GM12878 (cell line): ENCODE measurements around the gene RAB3A. TPM values are rescaled to one million over a fixed set of nuclear protein-coding genes. Genes with fewer than 3 reads are reported as not detected.
A peak's percentile ranks its signal among the peaks of the same experiment; 100 is the strongest.

Source experiments
- ATAC-seq: fragments of 200-7000 bp; cut with Tn5 transposase; 3 replicates; pipeline ENCODE4 v1.9.1; 2020; ENCODE audit warnings: mild to moderate bottlenecking, moderate library complexity
- BruUV-seq: library from RNA; stranded (reverse); fragments of 400-500 nt; replicated peaks from 2 replicates; lab custom pipeline; 2021; lab: Mats Ljungman, UMichigan
- CTCF ChIA-PET: fragments of 300-600 bp; sonication (Branson Sonifier 250); formaldehyde crosslinking; extraction: SDS; loops from one replicate; lab custom pipeline; 2021; ENCODE audit warnings: inconsistent platforms; lab: Yijun Ruan, JAX
- POLR2A ChIA-PET: fragments of 350-600 bp; formaldehyde crosslinking; extraction: SDS; loops from one replicate; lab custom pipeline; 2021; ENCODE audit warnings: inconsistent platforms; lab: Charles Lee
- RAD21 ChIA-PET: fragments of 300-600 bp; sonication (Branson Sonifier 250); formaldehyde crosslinking; loops from one replicate; lab custom pipeline; 2023; ENCODE audit warnings: antibody characterized with exemption; ENCODE audit not compliant: unreplicated experiment; lab: Charles Lee
- SMC1A ChIA-PET: fragments of 300-600 bp; sonication (Branson Sonifier 250); formaldehyde crosslinking; loops from one replicate; lab custom pipeline; 2023; ENCODE audit not compliant: unreplicated experiment, uncharacterized antibody; lab: Charles Lee
- DNase-seq: peaks from one replicate; pipeline ENCODE4 v3.0.0-alpha.2; 2011; ENCODE audit warnings: low read depth, low spot score
- FAIRE-seq: peaks from 3 replicates; lab custom pipeline; 2011; peaks lifted over from hg19 to GRCh38; lab: Jason Lieb, UNC
- H2AFZ ChIP-seq: 2 replicates; pipeline ENCODE4 v1.6.0; 2011; ENCODE audit warnings: low read depth, low read length, control low read depth; ENCODE audit not compliant: control insufficient read depth
- H3K27ac ChIP-seq: 2 replicates; pipeline ENCODE4 v1.5.1; 2011; ENCODE audit warnings: control low read depth; ENCODE audit not compliant: control insufficient read depth, insufficient read depth
- H3K27me3 ChIP-seq, 2 experiments: replicated peaks in 1 of 2; 2 replicates each; pipeline versions ENCODE4 v1.6.0 to v1.6.1; 2011; ENCODE audit warnings: low read length in 1 of 2; ENCODE audit not compliant: control insufficient read depth in 2 of 2, insufficient read depth in 2 of 2
- H3K36me3 ChIP-seq, 2 experiments: 2 replicates each; pipeline ENCODE4 v1.5.1; 2011; ENCODE audit warnings: low read length in 1 of 2; ENCODE audit not compliant: control insufficient read depth in 2 of 2, insufficient read depth in 2 of 2
- H3K4me1 ChIP-seq: 2 replicates; pipeline ENCODE4 v1.6.1; 2011; ENCODE audit warnings: mild to moderate bottlenecking, low read length, moderate library complexity, mixed read lengths; ENCODE audit not compliant: control insufficient read depth, insufficient read depth
- H3K4me2 ChIP-seq: 2 replicates; pipeline ENCODE4 v1.6.0; 2011; ENCODE audit warnings: control low read depth; ENCODE audit not compliant: control insufficient read depth, insufficient read depth
- H3K4me3 ChIP-seq: fragments of 200-600 bp; sonication (generic); 2 replicates; pipeline ENCODE4 v1.5.1; 2016
- H3K79me2 ChIP-seq: 2 replicates; pipeline ENCODE4 v1.6.0; 2011; ENCODE audit warnings: low read length; ENCODE audit not compliant: control insufficient read depth, insufficient read depth
- H3K9ac ChIP-seq: 2 replicates; pipeline ENCODE4 v1.8.0; 2011; ENCODE audit warnings: low read length, control low read depth, mixed read lengths; ENCODE audit not compliant: control insufficient read depth, insufficient read depth
- H3K9me3 ChIP-seq: replicated peaks from 3 replicates; pipeline ENCODE4 v1.5.1; 2011; ENCODE audit warnings: mild to moderate bottlenecking, low read length; ENCODE audit not compliant: control insufficient read depth, insufficient read depth
- H4K20me1 ChIP-seq: 2 replicates; pipeline ENCODE4 v1.6.0; 2011; ENCODE audit not compliant: control insufficient read depth, insufficient read depth
- ATF7 ChIP-seq: fragments of 450-650 bp; IDR thresholded peaks from 2 replicates; pipeline ENCODE4 v1.6.1; 2016; ENCODE audit warnings: low read depth, mild to moderate bottlenecking
- BACH1 ChIP-seq: fragments of 450-650 bp; IDR thresholded peaks from 2 replicates; pipeline ENCODE4 v1.6.1; 2017; ENCODE audit warnings: mild to moderate bottlenecking, borderline replicate concordance
- BHLHE40 ChIP-seq, 2 experiments: fragments of 450-650 bp in 1 of 2; IDR thresholded peaks; 2 replicates each; pipeline ENCODE4 v1.6.1; 2011 to 2017; ENCODE audit warnings: low read depth in 2 of 2, borderline replicate concordance in 1 of 2, improper control_type of control experiment in 1 of 2, low read length in 1 of 2, mild to moderate bottlenecking in 1 of 2
- CHD2 ChIP-seq: IDR thresholded peaks from 2 replicates; pipeline ENCODE4 v1.6.1; 2011; ENCODE audit warnings: low read depth, low read length, improper control_type of control experiment, borderline replicate concordance
- CREM ChIP-seq: IDR thresholded peaks from 2 replicates; pipeline ENCODE4 v1.6.1; 2014; ENCODE audit warnings: antibody characterized with exemption, low read depth
- HDGF ChIP-seq: fragments of 450-650 bp; IDR thresholded peaks from 2 replicates; pipeline ENCODE4 v1.6.1; 2016; ENCODE audit warnings: antibody characterized with exemption
- MAX ChIP-seq: IDR thresholded peaks from 2 replicates; pipeline ENCODE4 v1.6.1; 2012; ENCODE audit warnings: low read depth, low read length, improper control_type of control experiment
- MLLT1 ChIP-seq: fragments of 450-650 bp; IDR thresholded peaks from 2 replicates; pipeline ENCODE4 v1.6.1; 2016; ENCODE audit warnings: mild to moderate bottlenecking
- MYB ChIP-seq: fragments of 150-350 bp; IDR thresholded peaks from 2 replicates; pipeline ENCODE4 v1.6.1; 2014; ENCODE audit warnings: mild to moderate bottlenecking, low read depth, low read length, borderline replicate concordance
- NBN ChIP-seq: fragments of 450-650 bp; IDR thresholded peaks from 2 replicates; pipeline ENCODE4 v1.6.1; 2016
- POLR2AphosphoS2 ChIP-seq: IDR thresholded peaks from 2 replicates; pipeline ENCODE4 v1.6.1; 2011; ENCODE audit warnings: low read depth, mild to moderate bottlenecking, low read length, improper control_type of control experiment, moderate library complexity
- SMARCA5 ChIP-seq: fragments of 450-650 bp; IDR thresholded peaks from 2 replicates; pipeline ENCODE4 v1.6.1; 2017; ENCODE audit warnings: mild to moderate bottlenecking
- TAF1 ChIP-seq: IDR thresholded peaks from 2 replicates; pipeline ENCODE4 v1.6.1; 2011; ENCODE audit warnings: mild to moderate bottlenecking, low read depth, low read length, borderline replicate concordance
- TCF3 ChIP-seq: IDR thresholded peaks from 2 replicates; pipeline ENCODE4 v1.6.1; 2012; ENCODE audit warnings: low read depth, mild to moderate bottlenecking, low read length, borderline replicate concordance; ENCODE audit not compliant: insufficient read depth
- WRNIP1 ChIP-seq: IDR thresholded peaks from 2 replicates; pipeline ENCODE4 v1.6.1; 2011; ENCODE audit warnings: low read depth, low read length, improper control_type of control experiment, borderline replicate concordance
- ZNF217 ChIP-seq: fragments of 450-650 bp; IDR thresholded peaks from 2 replicates; pipeline ENCODE4 v1.6.1; 2017; ENCODE audit warnings: antibody characterized with exemption, mild to moderate bottlenecking
- ZNF687 ChIP-seq: fragments of 450-650 bp; IDR thresholded peaks from 2 replicates; pipeline ENCODE4 v1.6.1; 2017; ENCODE audit warnings: mild to moderate bottlenecking, moderate library complexity
- WGBS: methylation state at CpG from one replicate; pipeline ENCODE4 v1.1.6; 2016; ENCODE audit warnings: low lambda C conversion rate; ENCODE audit not compliant: insufficient replicate concordance, insufficient coverage; ENCODE audit errors: missing lambda C conversion rate; 5-methylcytosine and 5-hydroxymethylcytosine counted together
- in situ Hi-C: fragments of 300-500 bp; cut with MboI; formaldehyde crosslinking; loops from 9 replicates; pipeline ENCODE4 v1.14.3; 2018; ENCODE audit warnings: mixed read lengths
- intact Hi-C: fragments of 100-400 bp; cut with micrococcal nuclease; formaldehyde crosslinking; loops from one replicate; pipeline ENCODE4 v1.14.2; 2022; ENCODE audit not compliant: unreplicated experiment
- polyA plus RNA-seq, 11 experiments: library from polyadenylated mRNA; depleted of rRNA in 4 of 11; unstranded in 6 of 11; stranded (reverse) in 5 of 11; fragments of >200 nt; fragmentation: Nextera tagmentation in 4 of 11; fragmentation: Illumina TruSeq in 1 of 11; extraction: Ambion mirVana in 4 of 11; extraction: Trizol in 1 of 11; gene quantifications; 1 replicate in 1 of 11; 2 replicates in 10 of 11; pipeline versions ENCODE4 v1.2.1 to v1.2.3, GENCODE V29; 2011 to 2016; ENCODE audit warnings: inconsistent platforms in 2 of 11, missing spikeins in 2 of 11, low read depth in 1 of 11
- total RNA-seq, 4 experiments: library from RNA; depleted of rRNA in 3 of 4; stranded (reverse); fragments of >200 nt in 3 of 4; fragmentation: Illumina TruSeq in 1 of 4; extraction: Trizol in 1 of 4; gene quantifications; 2 replicates each; pipeline versions ENCODE4 v1.2.1 to v1.2.3, GENCODE V29; 2013 to 2021

Gene RAB3A
- total and polyA plus RNA-seq, 10 of the 15 experiments (the other 5 are each of a cell fraction or from before 2014, with no cell fraction given) = 0.07 to 3.5 (median 1.2) TPM; not detected in 1

- H3K36me3 ChIP-seq = peaks cover 6 to 9% of the 10 kb centered on the region in 2 experiments; a peak in 3 of 4 replicates
- CTCF ChIA-PET = interaction anchor here (0.9 to 2.0 kb wide), 9 partner anchors 11 to 108 kb away, joined by 3 to 9 read pairs (median 4); no protein-coding TSS in a partner anchor
- DNase-seq (no peak), ATAC-seq (peak; percentile 5), FAIRE-seq (no peak)
- H2AFZ ChIP-seq = no peak overlapping the region
- H3K9ac ChIP-seq = peak overlapping the region; percentile 28; the same call in 1 of the 2 replicates
- 25% methylated on average over 8 of the region's 8 CpGs for WGBS
- intact Hi-C loops (loop anchor here (2.0 to 5.0 kb wide), 3 partner anchors 19 to 224 kb away; partner anchors contain the start of genes MAST3 and PIK3R2), in situ Hi-C loops (no loop called here)
- no peaks in the 10 kb centered on the region for H4K20me1 ChIP-seq
- H3K4me3 ChIP-seq = no peak overlapping the region
- peak overlapping the region; percentile 79 for H3K27ac ChIP-seq
- SMC1A ChIA-PET = interaction anchor here (1.0 to 2.3 kb wide), 11 partner anchors 10 to 80 kb away, joined by 3 to 20 read pairs (median 5); partner anchors contain the start of genes MPV17L2 and PIK3R2
- no peaks in the 10 kb centered on the region for H3K27me3 ChIP-seq
- peaks cover 57% of the 10 kb centered on the region for H3K4me1 ChIP-seq
- H3K9me3 ChIP-seq = no peaks in the 10 kb centered on the region
- RAD21 ChIA-PET = interaction anchor here (0.8 to 3.2 kb wide), 18 partner anchors 9 to 133 kb away, joined by 3 to 29 read pairs (median 6); partner anchors contain the start of genes JUND, MAST3, MPV17L2 and PIK3R2
- peaks cover 28% of the 10 kb centered on the region for H3K79me2 ChIP-seq
- H3K4me2 ChIP-seq = peak overlapping the region; percentile 85
- 0 out of 2 replicates have a peak, but pooled peaks have one; percentile 18 for TF ChIP-seq CHD2
- TF ChIP-seq MAX = peak; percentile 21; the same call in 1 of the 2 replicates
- peak; percentile 76 for TF ChIP-seq SMARCA5
- peak; percentile 98 for TF ChIP-seq HDGF
- peak; percentile 51 for TF ChIP-seq BACH1
- peak; percentile 77 for TF ChIP-seq ZNF217
- peak; percentile 21; the same call in 1 of the 2 replicates for TF ChIP-seq POLR2AphosphoS2
- peak; percentile 50; the same call in 1 of the 2 replicates for TF ChIP-seq CREM
- TF ChIP-seq TCF3 = no peak
- peak; percentile 83 for TF ChIP-seq MLLT1
- peak; percentile 83 for TF ChIP-seq ZNF687
- TF ChIP-seq WRNIP1 = no peak
- peak; percentile 80; the same call in 1 of the 2 replicates for TF ChIP-seq NBN
- TF ChIP-seq BHLHE40 (IDR thresholded peaks at IDR 0.05; ENCODE audit: borderline replicate concordance in 1 of 2, low read depth in 2 of 2, low read length in 1 of 2) = 0 out of 4 replicates have a peak, but pooled peaks of 1 of the 2 experiments have one; percentile 6
- TF ChIP-seq TAF1 = no peak
- TF ChIP-seq MYB = no peak
- peak; percentile 72; the same call in 1 of the 2 replicates for TF ChIP-seq ATF7
- POLR2A ChIA-PET = interaction anchor here (0.5 to 3.0 kb wide), 12 partner anchors 9 to 171 kb away, joined by 3 to 24 read pairs (median 4); partner anchors contain the start of genes JUND, MPV17L2 and PIK3R2
- BruUV-seq = no TSS peak
Measured at GRCh38 chr19:18171605-18172327, 32.1 kb downstream of the RAB3A start.
